ENCODE results near the gene CDC42EP3.

CDC42EP3 gene

GRCh38 chr2:37618326-37618725 is 53.1 kb downstream of the CDC42EP3 start:
- no peak for DNase-seq (ENCODE audit: low read depth in 2 of 2)

- DNase-seq (ENCODE audit: low read depth in 2 of 2) = no peak
These were observed 54.1 kb downstream of the CDC42EP3 start for GRCh38 chr2:37617119-37617892.

- DNase-seq (ENCODE audit: low read depth in 2 of 2) = no peak
These were observed 54.8 kb downstream of the CDC42EP3 start for GRCh38 chr2:37616677-37617005.

GRCh38 chr2:37615804-37616676 is 55.4 kb downstream of the CDC42EP3 start:
- no peak for DNase-seq (ENCODE audit: low read depth in 2 of 2)

GRCh38 chr2:37614061-37614738 is 57.2 kb downstream of the CDC42EP3 start:
- no peak for DNase-seq (ENCODE audit: low read depth in 2 of 2)

GRCh38 chr2:37612382-37612781 is 59.1 kb downstream of the CDC42EP3 start:
- no peak for DNase-seq (ENCODE audit: low read depth in 2 of 2)

- DNase-seq (ENCODE audit: low read depth in 2 of 2) = no peak
These were observed 60.7 kb downstream of the CDC42EP3 start for GRCh38 chr2:37610638-37611289.

- no peak for DNase-seq (ENCODE audit: low read depth in 2 of 2)
These were observed 61.7 kb downstream of the CDC42EP3 start for GRCh38 chr2:37609782-37610181.

- DNase-seq (ENCODE audit: low read depth in 2 of 2) = no peak
These were observed 66.7 kb downstream of the CDC42EP3 start for GRCh38 chr2:37604716-37605115.

- DNase-seq (ENCODE audit: low read depth in 2 of 2) = no peak
These were observed 68.7 kb downstream of the CDC42EP3 start for GRCh38 chr2:37602702-37603101.

GRCh38 chr2:37602040-37602439 is 69.4 kb downstream of the CDC42EP3 start:
- DNase-seq (ENCODE audit: low read depth in 2 of 2) = no peak

- no peak for DNase-seq (ENCODE audit: low read depth in 2 of 2)
These were observed 69.9 kb downstream of the CDC42EP3 start for GRCh38 chr2:37601569-37601968.

GRCh38 chr2:37600735-37601134 is 70.7 kb downstream of the CDC42EP3 start:
- DNase-seq (ENCODE audit: low read depth in 2 of 2) = no peak

GRCh38 chr2:37599688-37600525 is 71.5 kb downstream of the CDC42EP3 start:
- no peak for DNase-seq (ENCODE audit: low read depth in 2 of 2)

- no peak for DNase-seq (ENCODE audit: low read depth in 2 of 2)
These were observed 77.7 kb downstream of the CDC42EP3 start for GRCh38 chr2:37593694-37594093.

- no peak for DNase-seq (ENCODE audit: low read depth in 2 of 2)
These were observed 78.4 kb downstream of the CDC42EP3 start for GRCh38 chr2:37593024-37593423.

All from stimulated activated CD4-positive, alpha-beta T cell treated with anti-CD3 and anti-CD28 coated beads, Interleukin-4, amount 100 ng/mL, for 48 hours (primary cell).